ENCODE measurements around the gene TIMM22. TPM values are rescaled to one million over a fixed set of nuclear protein-coding genes. Genes with fewer than 3 reads are reported as not detected.
A peak's percentile ranks its signal among the peaks of the same experiment; 100 is the strongest.

TIMM22 gene
- polyA plus RNA-seq, 2 of the 4 experiments (the other 2 are of a cell fraction) = 15.8 to 21.3 TPM

DNA sequence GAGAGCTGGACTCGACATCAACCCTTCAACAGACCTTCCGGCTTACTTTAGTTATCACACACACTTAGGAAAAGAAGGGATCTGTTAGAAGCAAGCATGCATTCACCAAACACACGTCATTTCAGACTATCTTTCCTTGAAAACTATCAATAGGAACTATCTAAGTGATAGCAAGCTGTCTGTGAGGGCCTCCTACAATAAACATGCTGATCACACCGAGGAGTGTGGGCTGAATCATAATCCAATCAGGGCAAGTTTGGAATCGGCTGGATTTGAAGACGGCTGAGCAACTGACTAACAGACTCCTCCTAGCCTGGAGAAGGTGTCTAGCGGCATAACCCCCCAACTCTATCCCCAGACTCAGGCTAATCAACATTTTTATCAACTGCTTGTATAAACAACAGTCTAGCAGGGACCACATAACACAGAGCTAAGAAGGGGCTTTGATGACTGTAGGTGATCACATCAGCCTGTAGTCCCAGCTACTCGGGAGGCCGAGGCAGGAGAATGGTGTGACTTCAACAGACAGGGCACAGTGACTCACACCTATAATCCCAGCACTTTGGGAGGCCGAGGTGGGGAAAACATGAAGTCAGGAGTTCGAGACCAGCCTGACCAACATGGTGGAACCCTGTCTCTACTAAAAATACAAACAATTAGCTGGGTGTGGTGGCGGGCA is 31.5 kb upstream of the TIMM22 start (continued):
- no peak for TF ChIP-seq CBX2 (IDR thresholded peaks at IDR 0.05; ENCODE audit: borderline replicate concordance, low read depth)

DNA sequence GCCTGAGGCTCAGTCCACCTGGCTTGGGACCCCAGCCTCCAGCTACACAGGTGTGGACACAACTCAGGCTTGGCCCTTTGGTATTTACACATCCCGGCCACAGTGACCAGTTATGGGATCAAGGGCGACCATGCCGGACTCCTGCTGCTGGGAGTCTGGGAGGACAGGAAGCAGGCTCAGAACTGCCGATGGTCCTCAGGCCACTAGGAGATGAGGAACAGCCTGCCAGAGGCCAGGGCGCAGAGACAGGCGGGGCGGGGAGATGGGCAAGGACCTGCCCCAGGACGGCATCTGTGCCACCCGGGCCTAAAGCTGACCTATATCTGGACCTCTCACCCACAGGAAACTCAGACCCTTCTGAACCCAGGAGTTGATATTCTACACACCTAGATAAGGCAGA is 29.8 kb upstream of the TIMM22 start:
- TF ChIP-seq EHF (CRISPR knock-in tag; IDR thresholded peaks at IDR 0.05) = no peak
- no peak for TF ChIP-seq HOXA7 (CRISPR knock-in tag; IDR thresholded peaks at IDR 0.05)
- TF ChIP-seq KDM5A (IDR thresholded peaks at IDR 0.05) = no peak
- TF ChIP-seq, protein P1, sequence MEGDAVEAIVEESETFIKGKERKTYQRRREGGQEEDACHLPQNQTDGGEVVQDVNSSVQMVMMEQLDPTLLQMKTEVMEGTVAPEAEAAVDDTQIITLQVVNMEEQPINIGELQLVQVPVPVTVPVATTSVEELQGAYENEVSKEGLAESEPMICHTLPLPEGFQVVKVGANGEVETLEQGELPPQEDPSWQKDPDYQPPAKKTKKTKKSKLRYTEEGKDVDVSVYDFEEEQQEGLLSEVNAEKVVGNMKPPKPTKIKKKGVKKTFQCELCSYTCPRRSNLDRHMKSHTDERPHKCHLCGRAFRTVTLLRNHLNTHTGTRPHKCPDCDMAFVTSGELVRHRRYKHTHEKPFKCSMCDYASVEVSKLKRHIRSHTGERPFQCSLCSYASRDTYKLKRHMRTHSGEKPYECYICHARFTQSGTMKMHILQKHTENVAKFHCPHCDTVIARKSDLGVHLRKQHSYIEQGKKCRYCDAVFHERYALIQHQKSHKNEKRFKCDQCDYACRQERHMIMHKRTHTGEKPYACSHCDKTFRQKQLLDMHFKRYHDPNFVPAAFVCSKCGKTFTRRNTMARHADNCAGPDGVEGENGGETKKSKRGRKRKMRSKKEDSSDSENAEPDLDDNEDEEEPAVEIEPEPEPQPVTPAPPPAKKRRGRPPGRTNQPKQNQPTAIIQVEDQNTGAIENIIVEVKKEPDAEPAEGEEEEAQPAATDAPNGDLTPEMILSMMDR (IDR thresholded peaks at IDR 0.05) = no peak
- TF ChIP-seq HEYL (CRISPR knock-in tag; IDR thresholded peaks at IDR 0.05) = no peak
- TF ChIP-seq, protein P2, sequence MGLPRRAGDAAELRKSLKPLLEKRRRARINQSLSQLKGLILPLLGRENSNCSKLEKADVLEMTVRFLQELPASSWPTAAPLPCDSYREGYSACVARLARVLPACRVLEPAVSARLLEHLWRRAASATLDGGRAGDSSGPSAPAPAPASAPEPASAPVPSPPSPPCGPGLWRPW (IDR thresholded peaks at IDR 0.05) = no peak
- no peak for TF ChIP-seq BHLHE40 (IDR thresholded peaks at IDR 0.05; ENCODE audit: low read depth, low read length)
- TF ChIP-seq, protein P3, sequence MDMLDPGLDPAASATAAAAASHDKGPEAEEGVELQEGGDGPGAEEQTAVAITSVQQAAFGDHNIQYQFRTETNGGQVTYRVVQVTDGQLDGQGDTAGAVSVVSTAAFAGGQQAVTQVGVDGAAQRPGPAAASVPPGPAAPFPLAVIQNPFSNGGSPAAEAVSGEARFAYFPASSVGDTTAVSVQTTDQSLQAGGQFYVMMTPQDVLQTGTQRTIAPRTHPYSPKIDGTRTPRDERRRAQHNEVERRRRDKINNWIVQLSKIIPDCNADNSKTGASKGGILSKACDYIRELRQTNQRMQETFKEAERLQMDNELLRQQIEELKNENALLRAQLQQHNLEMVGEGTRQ (IDR thresholded peaks at IDR 0.05) = no peak
- no peak for TF ChIP-seq HOXB13 (CRISPR knock-in tag; IDR thresholded peaks at IDR 0.05; ENCODE audit: low read depth)
- TF ChIP-seq CEBPB (IDR thresholded peaks at IDR 0.05) = no peak
- no peak for TF ChIP-seq GATA3 (IDR thresholded peaks at IDR 0.05; ENCODE audit: borderline replicate concordance)
- TF ChIP-seq ZSCAN20 (CRISPR knock-in tag; IDR thresholded peaks at IDR 0.05) = no peak
- no peak for TF ChIP-seq RFX5 (IDR thresholded peaks at IDR 0.05)
- TF ChIP-seq ZNF302 (CRISPR knock-in tag; IDR thresholded peaks at IDR 0.05) = no peak
- TF ChIP-seq KDM1A (IDR thresholded peaks at IDR 0.05; ENCODE audit: low read depth) = no peak
- TF ChIP-seq CHD4 (IDR thresholded peaks at IDR 0.05; ENCODE audit: borderline replicate concordance) = no peak
- TF ChIP-seq, protein P4, sequence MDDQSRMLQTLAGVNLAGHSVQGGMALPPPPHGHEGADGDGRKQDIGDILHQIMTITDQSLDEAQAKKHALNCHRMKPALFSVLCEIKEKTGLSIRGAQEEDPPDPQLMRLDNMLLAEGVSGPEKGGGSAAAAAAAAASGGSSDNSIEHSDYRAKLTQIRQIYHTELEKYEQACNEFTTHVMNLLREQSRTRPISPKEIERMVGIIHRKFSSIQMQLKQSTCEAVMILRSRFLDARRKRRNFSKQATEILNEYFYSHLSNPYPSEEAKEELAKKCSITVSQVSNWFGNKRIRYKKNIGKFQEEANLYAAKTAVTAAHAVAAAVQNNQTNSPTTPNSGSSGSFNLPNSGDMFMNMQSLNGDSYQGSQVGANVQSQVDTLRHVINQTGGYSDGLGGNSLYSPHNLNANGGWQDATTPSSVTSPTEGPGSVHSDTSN (IDR thresholded peaks at IDR 0.05) = no peak
- ChIA-PET POLR2A (no interaction called here), CTCF (interaction anchor here (6.5 kb wide), 1 partner anchor 13 kb away, joined by 40 read pairs; the partner anchor contains the start of gene NXN)
- FAIRE-seq (no peak), ATAC-seq (no peak), DNase-seq (ENCODE audit: low read depth in 1 of 2, low spot score in 1 of 2) (no peak)
- 88% methylated on average over 9 of the region's 9 CpGs for WGBS (ENCODE audit: missing lambda C conversion rate)
- Histone ChIP-seq H3K4me2 (no peak overlapping the region), H3K4me1 (no peaks in the 10 kb centered on the region), H3K27ac (peak overlapping the region in 1 of 2 experiments; percentile 23; a peak in 1 of 6 replicates), H3K4me3 (no peak overlapping the region), H3K9me3 (no peaks in the 10 kb centered on the region)

DNA sequence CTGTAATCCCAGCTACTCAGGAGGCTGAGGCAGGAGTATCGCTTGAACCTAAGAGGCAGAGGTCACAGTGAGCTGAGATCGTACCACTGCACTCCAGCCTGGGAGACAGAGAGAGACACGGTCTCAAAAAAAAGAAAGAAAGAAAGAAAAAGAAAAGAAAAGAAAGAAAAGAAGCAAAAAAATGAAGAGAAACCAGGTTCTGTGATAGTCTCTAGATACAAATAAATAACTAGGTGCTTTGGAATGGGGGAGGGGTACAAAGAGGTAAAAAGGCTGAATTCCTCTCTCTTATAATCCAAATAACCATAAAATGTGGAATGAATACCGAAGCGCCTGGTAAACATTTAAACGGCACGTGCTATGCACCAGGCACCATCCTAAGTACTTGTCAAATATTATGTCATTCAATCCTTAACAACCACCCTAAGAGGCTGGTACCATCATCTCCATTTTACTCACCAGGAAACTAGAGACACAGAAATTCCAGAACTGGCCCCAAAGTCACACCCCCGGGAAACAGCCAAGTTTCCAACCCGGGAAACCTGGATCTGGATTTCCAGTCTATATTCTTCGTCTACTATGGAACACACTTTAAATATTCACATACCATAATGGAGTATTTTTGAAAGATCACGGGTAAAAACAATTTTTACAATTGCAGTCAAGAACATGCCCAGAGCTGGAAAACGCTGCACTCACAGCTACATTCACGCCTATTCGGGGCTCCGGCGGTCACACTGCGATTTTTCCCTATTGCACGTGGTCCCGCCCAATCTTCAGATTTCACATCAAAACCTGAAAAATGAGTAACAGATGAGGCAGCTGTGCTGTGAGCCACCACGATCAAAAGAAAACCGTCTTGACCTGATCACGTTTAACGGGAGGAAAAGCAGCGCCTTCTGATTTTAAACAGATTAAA is 27.9 kb upstream of the TIMM22 start:
- no peak for FAIRE-seq
- no peak overlapping the region for H3K4me3 ChIP-seq

More for the DNA sequence above, 27.9 kb upstream of the TIMM22 start:
- WGBS (ENCODE audit: missing lambda C conversion rate) = 82% methylated on average over 24 of the region's 24 CpGs
- ChIA-PET CTCF (interaction anchor here (0.8 to 6.5 kb wide), 5 partner anchors 11 to 771 kb away, joined by 3 to 40 read pairs (median 3); partner anchors contain the start of gene NXN), POLR2A (no interaction called here)
- ATAC-seq (no peak), DNase-seq (ENCODE audit: low read depth in 1 of 2, low spot score in 1 of 2) (no peak)
- no peaks in the 10 kb centered on the region for H3K4me1 ChIP-seq
- H3K4me2 ChIP-seq = no peak overlapping the region
- TF ChIP-seq JUNB (IDR thresholded peaks at IDR 0.05) = no peak
- TF ChIP-seq, protein P4 (IDR thresholded peaks at IDR 0.05) = no peak
- TF ChIP-seq, protein P5, sequence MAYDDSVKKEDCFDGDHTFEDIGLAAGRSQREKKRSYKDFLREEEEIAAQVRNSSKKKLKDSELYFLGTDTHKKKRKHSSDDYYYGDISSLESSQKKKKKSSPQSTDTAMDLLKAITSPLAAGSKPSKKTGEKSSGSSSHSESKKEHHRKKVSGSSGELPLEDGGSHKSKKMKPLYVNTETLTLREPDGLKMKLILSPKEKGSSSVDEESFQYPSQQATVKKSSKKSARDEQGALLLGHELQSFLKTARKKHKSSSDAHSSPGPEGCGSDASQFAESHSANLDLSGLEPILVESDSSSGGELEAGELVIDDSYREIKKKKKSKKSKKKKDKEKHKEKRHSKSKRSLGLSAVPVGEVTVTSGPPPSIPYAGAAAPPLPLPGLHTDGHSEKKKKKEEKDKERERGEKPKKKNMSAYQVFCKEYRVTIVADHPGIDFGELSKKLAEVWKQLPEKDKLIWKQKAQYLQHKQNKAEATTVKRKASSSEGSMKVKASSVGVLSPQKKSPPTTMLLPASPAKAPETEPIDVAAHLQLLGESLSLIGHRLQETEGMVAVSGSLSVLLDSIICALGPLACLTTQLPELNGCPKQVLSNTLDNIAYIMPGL (CRISPR knock-in tag; IDR thresholded peaks at IDR 0.05; ENCODE audit: borderline replicate concordance) = no peak
- no peak for TF ChIP-seq CBX8 (IDR thresholded peaks at IDR 0.05)
- no peak for TF ChIP-seq PHF8 (IDR thresholded peaks at IDR 0.05; ENCODE audit: borderline replicate concordance, low read depth)
- TF ChIP-seq ZC3H11A (IDR thresholded peaks at IDR 0.05) = no peak
- no peak overlapping the region for H3K27ac ChIP-seq
- no peaks in the 10 kb centered on the region for H3K9me3 ChIP-seq
